ENCODE measurements around the gene ADAT1.
"Not testable (repeated sequence)": the region's sequence is repeated elsewhere in the genome, so short reads cannot be mapped to it uniquely, and the experiment has no call there.

The ADAT1 gene

DNA sequence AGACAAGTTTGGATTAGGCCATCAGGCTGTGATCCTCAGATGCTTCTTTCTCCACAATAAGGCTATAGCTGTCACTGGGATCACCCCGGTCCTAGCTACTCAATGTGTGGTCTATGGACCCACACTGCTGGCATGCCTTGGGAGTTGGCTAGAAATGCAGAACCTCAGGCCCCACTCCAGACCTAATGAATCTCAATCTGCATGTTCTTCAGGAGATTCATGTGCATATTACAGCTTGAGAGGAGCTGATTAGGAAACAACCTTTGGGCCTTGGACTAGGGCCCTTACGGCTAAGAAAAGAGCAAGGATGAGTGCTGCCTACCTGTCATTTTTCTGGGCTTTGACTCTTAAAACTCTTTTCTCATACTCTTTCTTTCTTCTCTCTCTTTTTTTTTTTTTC lies 7.5 kb downstream of the ADAT1 start:
- Histone ChIP-seq H3K9me3 (ENCODE audit: control insufficient read depth, low read length) (no peaks in the 10 kb centered on the region), H3K9ac (ENCODE audit: low read length) (no peak overlapping the region), H3K36me3 (ENCODE audit: control insufficient read depth, insufficient read depth, low read length) (no peaks in the 10 kb centered on the region), H3K27me3 (ENCODE audit: control insufficient read depth, insufficient read depth, low read length) (no peaks in the 10 kb centered on the region), H3K4me3 (ENCODE audit: low read length) (no peak overlapping the region), H3K4me1 (ENCODE audit: control insufficient read depth, insufficient read depth, low read length) (no peaks in the 10 kb centered on the region)

DNA sequence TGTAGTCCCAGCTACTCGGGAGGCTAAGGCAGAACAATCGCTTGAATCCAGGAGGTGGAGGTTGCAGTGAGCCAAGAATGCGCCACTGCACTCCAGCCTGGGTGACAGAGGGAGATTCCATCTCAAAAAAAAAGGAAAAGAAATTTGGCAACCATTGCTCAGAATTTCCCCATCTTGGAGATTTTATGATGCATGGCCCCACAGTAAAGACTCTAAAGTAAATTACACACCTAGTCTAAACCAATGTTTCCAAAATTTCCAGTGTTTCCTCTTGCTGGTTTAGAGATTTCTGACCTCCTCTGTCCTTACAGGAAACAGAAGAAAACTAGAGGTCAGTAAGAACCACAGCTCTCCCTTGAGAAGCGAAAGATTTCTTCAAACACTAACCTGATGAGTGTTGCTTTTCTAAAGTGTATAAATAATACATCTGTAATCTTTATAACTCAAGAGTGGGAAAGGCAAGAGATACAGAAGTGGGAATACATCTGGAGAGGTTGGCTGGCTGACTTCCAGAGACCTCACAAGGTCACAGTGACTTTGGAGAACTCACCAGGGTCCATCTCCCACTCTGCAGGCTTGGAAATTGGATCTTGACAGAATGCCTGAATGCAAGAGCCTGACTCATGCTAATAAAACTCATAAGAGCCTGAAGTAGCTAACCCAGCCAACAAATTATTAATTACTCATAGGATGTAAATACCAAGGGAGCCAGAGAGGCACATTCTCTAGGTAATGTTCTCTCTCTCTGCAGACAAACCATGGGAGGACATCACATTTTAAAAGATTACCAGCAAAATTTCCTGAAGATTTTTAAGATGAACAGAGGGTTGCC lies 8.8 kb downstream of the ADAT1 start:
- no peaks in the 10 kb centered on the region for H3K9me3 ChIP-seq (ENCODE audit: control insufficient read depth, low read length)
- no peaks in the 10 kb centered on the region for H3K27me3 ChIP-seq (ENCODE audit: control insufficient read depth, insufficient read depth, low read length)
- no peak overlapping the region for H3K9ac ChIP-seq (ENCODE audit: low read length)
- H3K36me3 ChIP-seq (ENCODE audit: control insufficient read depth, insufficient read depth, low read length): no peaks in the 10 kb centered on the region
- no peak overlapping the region for H3K4me3 ChIP-seq (ENCODE audit: low read length)
- no peaks in the 10 kb centered on the region for H3K4me1 ChIP-seq (ENCODE audit: control insufficient read depth, insufficient read depth, low read length)

DNA sequence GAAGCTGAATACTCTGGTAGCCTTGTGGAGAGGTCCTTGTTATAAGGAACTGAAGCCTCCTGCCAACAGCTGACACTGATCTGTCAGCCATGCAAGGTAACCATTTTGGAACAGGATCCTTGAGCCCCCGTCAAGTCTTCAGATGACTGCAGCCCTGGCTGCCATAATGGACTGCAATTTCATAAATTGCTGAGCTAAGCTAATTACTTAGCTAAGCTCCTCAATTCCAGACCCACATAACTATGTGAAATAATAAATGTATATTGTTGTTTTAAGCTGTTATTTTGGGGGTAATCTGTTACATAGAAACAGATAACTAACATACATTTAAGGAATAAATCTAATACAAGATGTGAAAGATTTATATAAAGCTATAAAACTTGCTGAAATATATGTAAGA lies 16.6 kb downstream of the ADAT1 start:
- H3K4me1 ChIP-seq (ENCODE audit: control insufficient read depth, insufficient read depth, low read length): no peaks in the 10 kb centered on the region
- no peaks in the 10 kb centered on the region for H3K27me3 ChIP-seq (ENCODE audit: control insufficient read depth, insufficient read depth, low read length)
- H3K9ac ChIP-seq (ENCODE audit: low read length): no peak overlapping the region
- peaks cover 10% of the 10 kb centered on the region for H3K36me3 ChIP-seq (ENCODE audit: control insufficient read depth, insufficient read depth, low read length)
- H3K4me3 ChIP-seq (ENCODE audit: low read length): no peak overlapping the region
- no peaks in the 10 kb centered on the region for H3K9me3 ChIP-seq (ENCODE audit: control insufficient read depth, low read length)

DNA sequence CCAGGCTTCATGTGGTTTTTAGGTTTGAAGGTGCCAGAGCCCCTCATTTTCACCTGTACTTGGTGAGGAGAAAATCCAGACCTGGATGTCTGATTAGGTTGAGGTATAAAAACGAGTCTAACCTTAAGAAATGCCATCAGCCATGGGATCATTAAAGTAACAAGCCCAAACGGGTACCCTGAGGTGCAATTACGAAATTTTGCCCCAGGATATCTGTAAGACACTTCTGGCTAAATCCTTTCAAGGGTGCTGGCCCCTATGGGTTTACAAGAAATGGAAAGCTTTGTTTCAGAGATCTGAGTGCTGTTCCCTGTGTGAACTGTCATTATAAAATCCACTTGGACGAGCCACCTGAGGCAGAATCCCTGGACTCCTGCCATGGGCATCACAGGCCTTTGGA lies 19.8 kb downstream of the ADAT1 start:
- no peaks in the 10 kb centered on the region for H3K4me1 ChIP-seq (ENCODE audit: control insufficient read depth, insufficient read depth, low read length)
- peaks cover 15% of the 10 kb centered on the region for H3K36me3 ChIP-seq (ENCODE audit: control insufficient read depth, insufficient read depth, low read length)
- H3K27me3 ChIP-seq (ENCODE audit: control insufficient read depth, insufficient read depth, low read length): no peaks in the 10 kb centered on the region
- H3K9ac ChIP-seq (ENCODE audit: low read length): no peak overlapping the region
- H3K9me3 ChIP-seq (ENCODE audit: control insufficient read depth, low read length): no peaks in the 10 kb centered on the region
- no peak overlapping the region for H3K4me3 ChIP-seq (ENCODE audit: low read length)

DNA sequence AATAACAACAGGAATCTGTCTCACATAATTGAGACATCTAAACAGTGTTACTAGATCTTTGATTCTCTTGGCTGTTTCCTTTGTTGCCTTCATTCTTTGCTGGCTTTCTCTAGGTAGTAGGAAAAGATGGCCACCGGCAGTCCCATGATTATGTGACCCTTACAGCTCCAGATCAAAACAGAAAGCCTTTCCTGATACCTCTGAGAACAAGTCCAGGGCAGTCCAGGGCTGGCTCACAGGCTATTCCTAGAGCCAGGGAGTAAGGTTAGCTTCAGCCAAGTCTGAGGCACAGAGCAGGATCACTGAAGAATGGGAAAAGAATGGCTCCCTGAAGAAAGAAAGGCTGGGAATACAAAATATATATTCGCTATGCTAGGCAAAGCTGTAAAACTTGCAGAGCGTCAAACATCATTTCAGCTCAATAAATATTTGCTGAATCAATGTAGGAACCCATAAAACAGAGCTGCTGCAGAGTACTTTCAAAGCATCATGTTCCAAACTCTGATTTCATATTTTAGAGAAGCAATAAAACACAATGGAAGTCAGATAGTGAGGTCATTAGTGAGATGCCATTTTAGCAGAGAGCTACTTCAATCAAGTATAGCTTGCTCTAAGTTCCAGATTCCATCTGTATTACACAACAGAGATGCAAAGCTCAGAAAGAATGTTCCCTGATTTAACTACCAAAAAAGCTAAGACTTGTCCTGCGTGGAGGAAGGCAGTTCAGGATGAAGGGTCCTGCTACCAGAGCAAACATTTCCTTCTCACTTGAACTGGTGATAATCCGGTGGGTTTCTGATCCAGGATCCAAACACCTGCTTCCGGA lies 23.4 kb downstream of the ADAT1 start:
- Histone ChIP-seq H3K4me1 (ENCODE audit: control insufficient read depth, insufficient read depth, low read length) (no peaks in the 10 kb centered on the region), H3K9ac (ENCODE audit: low read length) (no peak overlapping the region), H3K4me3 (ENCODE audit: low read length) (no peak overlapping the region), H3K27me3 (ENCODE audit: control insufficient read depth, insufficient read depth, low read length) (no peaks in the 10 kb centered on the region), H3K9me3 (ENCODE audit: control insufficient read depth, low read length) (no peaks in the 10 kb centered on the region), H3K36me3 (ENCODE audit: control insufficient read depth, insufficient read depth, low read length) (peaks cover 15% of the 10 kb centered on the region)

DNA sequence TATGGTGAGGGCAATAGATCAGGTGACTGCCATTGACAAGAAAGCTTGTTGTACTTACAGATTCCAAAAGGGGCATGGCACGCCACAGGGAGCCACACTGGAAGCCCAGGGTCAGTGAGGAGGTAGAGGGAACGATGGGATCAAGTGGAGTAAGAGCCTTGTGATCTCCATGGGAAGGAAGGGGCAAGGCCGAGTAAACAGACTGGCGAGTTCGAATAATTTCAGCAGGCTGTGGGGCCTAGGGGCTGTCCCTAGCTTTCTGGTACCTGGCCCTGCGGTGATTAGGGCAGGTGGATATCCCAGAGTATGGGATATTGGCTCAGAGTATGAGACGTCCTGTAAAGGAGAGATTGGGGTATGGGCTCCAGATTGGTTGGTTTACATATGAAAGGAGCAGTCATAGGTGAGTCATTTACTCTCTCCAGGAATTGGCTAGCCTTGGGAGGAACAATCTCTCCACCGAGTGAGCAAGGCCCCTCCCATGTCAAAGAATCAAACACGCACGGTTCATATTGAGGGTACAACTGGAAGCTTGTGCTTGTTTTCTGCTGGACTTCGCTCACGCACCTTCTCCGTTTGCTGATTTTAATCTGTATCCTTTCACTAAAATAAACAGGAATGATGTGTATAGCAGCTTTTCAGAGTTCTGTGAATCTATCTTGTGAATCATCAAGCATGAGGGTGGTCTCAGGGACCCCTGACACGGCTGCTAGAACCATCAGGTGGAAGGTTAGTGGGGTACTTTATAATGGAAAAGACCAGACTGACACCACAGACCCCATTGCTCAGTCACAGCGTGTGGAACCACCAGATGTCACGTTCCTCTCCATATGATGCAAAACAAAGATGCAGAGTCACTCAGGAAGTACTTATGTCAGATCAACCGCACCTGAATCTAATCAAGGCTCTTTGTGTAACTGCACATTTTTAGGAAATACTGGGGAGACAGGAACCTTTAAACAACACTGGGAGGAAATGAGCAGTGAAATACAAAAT lies 29.0 kb downstream of the ADAT1 start:
- Histone ChIP-seq H3K9ac (ENCODE audit: low read length) (no peak overlapping the region), H3K36me3 (ENCODE audit: control insufficient read depth, insufficient read depth, low read length) (no peaks in the 10 kb centered on the region), H3K27me3 (ENCODE audit: control insufficient read depth, insufficient read depth, low read length) (no peaks in the 10 kb centered on the region), H3K9me3 (ENCODE audit: control insufficient read depth, low read length) (no peaks in the 10 kb centered on the region), H3K4me1 (ENCODE audit: control insufficient read depth, insufficient read depth, low read length) (no peaks in the 10 kb centered on the region), H3K4me3 (ENCODE audit: low read length) (no peak overlapping the region)

- H3K9ac ChIP-seq (ENCODE audit: low read length): no peak overlapping the region
- H3K27me3 ChIP-seq (ENCODE audit: control insufficient read depth, insufficient read depth, low read length): no peaks in the 10 kb centered on the region
- no peaks in the 10 kb centered on the region for H3K9me3 ChIP-seq (ENCODE audit: control insufficient read depth, low read length)
- H3K36me3 ChIP-seq (ENCODE audit: control insufficient read depth, insufficient read depth, low read length): no peaks in the 10 kb centered on the region
- no peaks in the 10 kb centered on the region for H3K4me1 ChIP-seq (ENCODE audit: control insufficient read depth, insufficient read depth, low read length)
- no peak overlapping the region for H3K4me3 ChIP-seq (ENCODE audit: low read length)
Observed at GRCh38 chr16:75593308-75593707, 29.8 kb downstream of the ADAT1 start.

- H3K36me3 ChIP-seq (ENCODE audit: control insufficient read depth, insufficient read depth, low read length); H3K9ac ChIP-seq (ENCODE audit: low read length); H3K27me3 ChIP-seq (ENCODE audit: control insufficient read depth, insufficient read depth, low read length); H3K4me1 ChIP-seq (ENCODE audit: control insufficient read depth, insufficient read depth, low read length); H3K9me3 ChIP-seq (ENCODE audit: control insufficient read depth, low read length); H3K4me3 ChIP-seq (ENCODE audit: low read length): not testable (repeated sequence)
Observed at GRCh38 chr16:75591927-75592326, 31.2 kb downstream of the ADAT1 start.

GRCh38 chr16:75590920-75591843 lies 31.9 kb downstream of the ADAT1 start:
- Histone ChIP-seq H3K4me3 (ENCODE audit: low read length) (no peak overlapping the region), H3K4me1 (ENCODE audit: control insufficient read depth, insufficient read depth, low read length) (no peaks in the 10 kb centered on the region), H3K9ac (ENCODE audit: low read length) (no peak overlapping the region), H3K27me3 (ENCODE audit: control insufficient read depth, insufficient read depth, low read length) (no peaks in the 10 kb centered on the region), H3K36me3 (ENCODE audit: control insufficient read depth, insufficient read depth, low read length) (no peaks in the 10 kb centered on the region), H3K9me3 (ENCODE audit: control insufficient read depth, low read length) (no peaks in the 10 kb centered on the region)

GRCh38 chr16:75589306-75589705 lies 33.8 kb downstream of the ADAT1 start:
- H3K9ac ChIP-seq (ENCODE audit: low read length): no peak overlapping the region
- H3K27me3 ChIP-seq (ENCODE audit: control insufficient read depth, insufficient read depth, low read length): no peaks in the 10 kb centered on the region
- H3K4me1 ChIP-seq (ENCODE audit: control insufficient read depth, insufficient read depth, low read length): no peaks in the 10 kb centered on the region
- H3K4me3 ChIP-seq (ENCODE audit: low read length): no peak overlapping the region
- no peaks in the 10 kb centered on the region for H3K9me3 ChIP-seq (ENCODE audit: control insufficient read depth, low read length)
- H3K36me3 ChIP-seq (ENCODE audit: control insufficient read depth, insufficient read depth, low read length): no peaks in the 10 kb centered on the region

DNA sequence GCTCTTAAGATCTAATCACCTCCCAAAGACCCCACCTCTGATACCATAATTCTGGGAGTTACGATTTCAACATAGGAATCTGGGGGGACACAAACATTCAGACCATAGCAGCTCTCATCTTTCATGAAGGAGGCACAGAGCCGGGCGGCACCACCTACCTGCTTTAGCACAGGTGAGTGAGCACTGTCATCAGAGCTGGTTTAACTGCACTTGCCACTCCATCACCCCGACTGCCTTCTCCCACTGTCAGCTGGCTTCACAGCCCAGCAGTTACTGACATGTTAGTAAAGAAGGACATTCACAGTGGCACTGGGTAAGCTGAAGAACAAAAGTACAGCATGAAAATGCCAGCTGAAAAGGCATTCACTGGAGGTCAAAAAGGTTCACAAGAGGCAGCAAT lies 34.4 kb downstream of the ADAT1 start:
- Histone ChIP-seq H3K4me3 (ENCODE audit: low read length) (no peak overlapping the region), H3K9me3 (ENCODE audit: control insufficient read depth, low read length) (no peaks in the 10 kb centered on the region), H3K4me1 (ENCODE audit: control insufficient read depth, insufficient read depth, low read length) (no peaks in the 10 kb centered on the region), H3K27me3 (ENCODE audit: control insufficient read depth, insufficient read depth, low read length) (no peaks in the 10 kb centered on the region), H3K9ac (ENCODE audit: low read length) (no peak overlapping the region), H3K36me3 (ENCODE audit: control insufficient read depth, insufficient read depth, low read length) (no peaks in the 10 kb centered on the region)
